ENCODE results near the gene EPB41. TPM values are rescaled to one million over a fixed set of nuclear protein-coding genes. Genes with fewer than 3 reads are reported as not detected.

Gene EPB41
- total and polyA plus RNA-seq, 9 of the 15 experiments (the other 6 are each of a cell fraction or from before 2014, with no cell fraction given): 3.7 to 213 (median 141) TPM

- DNase-seq (ENCODE audit: extremely low read depth in 1 of 4, low spot score in 3 of 4) (peak; percentile 57 to 66 (median 64)), FAIRE-seq (no peak), ATAC-seq (peak; percentile 85)
- peaks cover 56% of the 10 kb centered on the region for H4K20me1 ChIP-seq (replicated peaks; ENCODE audit: control insufficient read depth, insufficient read depth, low read length)
- H3K9me1 ChIP-seq (ENCODE audit: control insufficient read depth, insufficient read depth, low read length): peaks cover 24% of the 10 kb centered on the region
- intact Hi-C loops (cut with micrococcal nuclease) (no loop called here), in situ Hi-C loops (cut with MboI) (no loop called here)
- ChIA-PET POLR2A (interaction anchor here (0.8 to 2.2 kb wide), 7 partner anchors 9 to 312 kb away, joined by 3 to 15 read pairs (median 4); no protein-coding TSS in a partner anchor), CTCF (ENCODE audit: low intra/inter-chr PET ratio) (interaction anchor here (2.4 kb wide), 1 partner anchor 140 kb away, joined by 9 read pairs; no protein-coding TSS in a partner anchor)
- no TSS peak for BruUV-seq (replicated peaks)
- no peaks in the 10 kb centered on the region for H3K27me3 ChIP-seq (ENCODE audit: control insufficient read depth in 2 of 2, insufficient read depth in 2 of 2, low read length in 2 of 2)
- no peaks in the 10 kb centered on the region for H3K9me3 ChIP-seq (replicated peaks; ENCODE audit: control insufficient read depth, insufficient read depth, low read depth, low read length)
- peaks cover 41 to 47% of the 10 kb centered on the region in 2 experiments for H3K4me1 ChIP-seq (replicated peaks in 1 of 2; ENCODE audit: control insufficient read depth in 2 of 2, insufficient read depth in 2 of 2, low read length in 2 of 2)
- 44% methylated on average over 8 of the region's 8 CpGs for WGBS (ENCODE audit: insufficient coverage, low coverage, missing lambda C conversion rate)
- peaks cover 87% of the 10 kb centered on the region for H3K36me3 ChIP-seq (ENCODE audit: control insufficient read depth, insufficient read depth, low read length)
- H3K4me2 ChIP-seq (ENCODE audit: insufficient read depth, low read length): peak overlapping the region; percentile 14; the same call in 1 of the 2 replicates
- peak overlapping the region in 1 of 2 experiments; percentile 72; a peak in 3 of 4 replicates for H3K9ac ChIP-seq (ENCODE audit: insufficient read depth in 1 of 2, low read depth in 2 of 2, low read length in 2 of 2)
- H3K27ac ChIP-seq (ENCODE audit: extremely low read depth, low read depth, low read length): peak overlapping the region; percentile 37; the same call in 2 of the 3 replicates
- H3K79me2 ChIP-seq (ENCODE audit: control insufficient read depth, insufficient read depth, low read length): peaks cover 95% of the 10 kb centered on the region
- H2AFZ ChIP-seq (ENCODE audit: low read depth, low read length): no peak overlapping the region
- no peak overlapping the region for H3K4me3 ChIP-seq
- TF ChIP-seq, protein P1, sequence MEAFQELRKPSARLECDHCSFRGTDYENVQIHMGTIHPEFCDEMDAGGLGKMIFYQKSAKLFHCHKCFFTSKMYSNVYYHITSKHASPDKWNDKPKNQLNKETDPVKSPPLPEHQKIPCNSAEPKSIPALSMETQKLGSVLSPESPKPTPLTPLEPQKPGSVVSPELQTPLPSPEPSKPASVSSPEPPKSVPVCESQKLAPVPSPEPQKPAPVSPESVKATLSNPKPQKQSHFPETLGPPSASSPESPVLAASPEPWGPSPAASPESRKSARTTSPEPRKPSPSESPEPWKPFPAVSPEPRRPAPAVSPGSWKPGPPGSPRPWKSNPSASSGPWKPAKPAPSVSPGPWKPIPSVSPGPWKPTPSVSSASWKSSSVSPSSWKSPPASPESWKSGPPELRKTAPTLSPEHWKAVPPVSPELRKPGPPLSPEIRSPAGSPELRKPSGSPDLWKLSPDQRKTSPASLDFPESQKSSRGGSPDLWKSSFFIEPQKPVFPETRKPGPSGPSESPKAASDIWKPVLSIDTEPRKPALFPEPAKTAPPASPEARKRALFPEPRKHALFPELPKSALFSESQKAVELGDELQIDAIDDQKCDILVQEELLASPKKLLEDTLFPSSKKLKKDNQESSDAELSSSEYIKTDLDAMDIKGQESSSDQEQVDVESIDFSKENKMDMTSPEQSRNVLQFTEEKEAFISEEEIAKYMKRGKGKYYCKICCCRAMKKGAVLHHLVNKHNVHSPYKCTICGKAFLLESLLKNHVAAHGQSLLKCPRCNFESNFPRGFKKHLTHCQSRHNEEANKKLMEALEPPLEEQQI (IDR thresholded peaks at IDR 0.05): no peak
- TF ChIP-seq BCOR (IDR thresholded peaks at IDR 0.05) (no peak), SOX6 (IDR thresholded peaks at IDR 0.05) (0 out of 2 replicates have a peak, but pooled peaks have one; percentile 23), MEIS2 (IDR thresholded peaks at IDR 0.05; ENCODE audit: partially characterized antibody) (peak; percentile 70), CHD1 (IDR thresholded peaks at IDR 0.05; ENCODE audit: low read length) (no peak), BACH1 (tag; IDR thresholded peaks at IDR 0.05) (no peak), ZSCAN32 (CRISPR knock-in tag; IDR thresholded peaks at IDR 0.05) (no peak), ZNF232 (CRISPR knock-in tag; IDR thresholded peaks at IDR 0.05) (no peak), CHD2 (IDR thresholded peaks at IDR 0.05; ENCODE audit: low read depth, low read length) (no peak), SNAPC5 (CRISPR knock-in tag; IDR thresholded peaks at IDR 0.05) (no peak), HMBOX1 (IDR thresholded peaks at IDR 0.05) (no peak), ATF1 (CRISPR knock-in tag; IDR thresholded peaks at IDR 0.05) (no peak), ATF1 (tag; IDR thresholded peaks at IDR 0.05) (no peak)
- TF ChIP-seq, protein P2, sequence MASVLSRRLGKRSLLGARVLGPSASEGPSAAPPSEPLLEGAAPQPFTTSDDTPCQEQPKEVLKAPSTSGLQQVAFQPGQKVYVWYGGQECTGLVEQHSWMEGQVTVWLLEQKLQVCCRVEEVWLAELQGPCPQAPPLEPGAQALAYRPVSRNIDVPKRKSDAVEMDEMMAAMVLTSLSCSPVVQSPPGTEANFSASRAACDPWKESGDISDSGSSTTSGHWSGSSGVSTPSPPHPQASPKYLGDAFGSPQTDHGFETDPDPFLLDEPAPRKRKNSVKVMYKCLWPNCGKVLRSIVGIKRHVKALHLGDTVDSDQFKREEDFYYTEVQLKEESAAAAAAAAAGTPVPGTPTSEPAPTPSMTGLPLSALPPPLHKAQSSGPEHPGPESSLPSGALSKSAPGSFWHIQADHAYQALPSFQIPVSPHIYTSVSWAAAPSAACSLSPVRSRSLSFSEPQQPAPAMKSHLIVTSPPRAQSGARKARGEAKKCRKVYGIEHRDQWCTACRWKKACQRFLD (CRISPR knock-in tag; IDR thresholded peaks at IDR 0.05): no peak
- TF ChIP-seq, protein P3, sequence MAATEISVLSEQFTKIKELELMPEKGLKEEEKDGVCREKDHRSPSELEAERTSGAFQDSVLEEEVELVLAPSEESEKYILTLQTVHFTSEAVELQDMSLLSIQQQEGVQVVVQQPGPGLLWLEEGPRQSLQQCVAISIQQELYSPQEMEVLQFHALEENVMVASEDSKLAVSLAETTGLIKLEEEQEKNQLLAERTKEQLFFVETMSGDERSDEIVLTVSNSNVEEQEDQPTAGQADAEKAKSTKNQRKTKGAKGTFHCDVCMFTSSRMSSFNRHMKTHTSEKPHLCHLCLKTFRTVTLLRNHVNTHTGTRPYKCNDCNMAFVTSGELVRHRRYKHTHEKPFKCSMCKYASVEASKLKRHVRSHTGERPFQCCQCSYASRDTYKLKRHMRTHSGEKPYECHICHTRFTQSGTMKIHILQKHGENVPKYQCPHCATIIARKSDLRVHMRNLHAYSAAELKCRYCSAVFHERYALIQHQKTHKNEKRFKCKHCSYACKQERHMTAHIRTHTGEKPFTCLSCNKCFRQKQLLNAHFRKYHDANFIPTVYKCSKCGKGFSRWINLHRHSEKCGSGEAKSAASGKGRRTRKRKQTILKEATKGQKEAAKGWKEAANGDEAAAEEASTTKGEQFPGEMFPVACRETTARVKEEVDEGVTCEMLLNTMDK (IDR thresholded peaks at IDR 0.05; ENCODE audit: borderline replicate concordance, insufficient read depth, low read depth, low read length, poor library complexity, severe bottlenecking): no peak
Observed at GRCh38 chr1:28893403-28894102, 20.8 kb upstream of the EPB41 start.
